K562 (cell line): ENCODE measurements around the gene PRTN3. TPM values are rescaled to one million over a fixed set of nuclear protein-coding genes. Genes with fewer than 3 reads are reported as not detected.

Experiments used
- ATAC-seq: fragments of 200-7000 bp; cut with Tn5 transposase; 3 replicates; pipeline ENCODE4 v1.9.1; 2020; ENCODE audit warnings: moderate library complexity
- BruUV-seq: library from RNA; stranded (reverse); fragments of 400-500 nt; replicated peaks from 2 replicates; lab custom pipeline; 2021; lab: Mats Ljungman, UMichigan
- CTCF ChIA-PET: fragments of 300-600 bp; formaldehyde crosslinking; extraction: SDS; loops from one replicate; lab custom pipeline; 2021; ENCODE audit warnings: low intra/inter-chr PET ratio; lab: Yijun Ruan, JAX
- POLR2A ChIA-PET: fragments of 300-600, 350-650 bp; sonication (Branson Sonifier 250); formaldehyde crosslinking; extraction: SDS; loops from one replicate; lab custom pipeline; 2021; ENCODE audit warnings: antibody characterized with exemption, inconsistent platforms; lab: Yijun Ruan, JAX
- DNase-seq, 4 experiments: peaks; one replicate each; pipeline versions ENCODE4 v3.0.0 to v3.0.0-alpha.2; 2011 to 2018; ENCODE audit warnings: low spot score in 3 of 4, mixed read lengths in 3 of 4; ENCODE audit errors: extremely low read depth in 1 of 4
- FAIRE-seq: peaks from 2 replicates; lab custom pipeline; 2011; peaks lifted over from hg19 to GRCh38; lab: Jason Lieb, UNC
- H2AFZ ChIP-seq: 2 replicates; pipeline ENCODE4 v1.6.0; 2011; ENCODE audit warnings: low read depth, low read length, control low read depth, inconsistent platforms
- H3K27ac ChIP-seq: fragments of 200-600 bp; 3 replicates; pipeline ENCODE4 v1.8.0; 2011; ENCODE audit warnings: low read depth, mild to moderate bottlenecking, control low read depth, inconsistent platforms, low read length, moderate library complexity, mixed read lengths; ENCODE audit errors: extremely low read depth
- H3K27me3 ChIP-seq, 2 experiments: fragments of 300-600 bp in 1 of 2; 2 replicates in 1 of 2; 3 replicates in 1 of 2; pipeline versions ENCODE4 v1.6.0 to v1.8.0; 2011; ENCODE audit warnings: inconsistent platforms in 2 of 2, low read length in 2 of 2, mild to moderate bottlenecking in 1 of 2, mixed read lengths in 1 of 2, moderate library complexity in 1 of 2; ENCODE audit not compliant: control insufficient read depth in 2 of 2, insufficient read depth in 2 of 2
- H3K36me3 ChIP-seq: fragments of 300-600 bp; 3 replicates; pipeline ENCODE4 v1.8.0; 2011; ENCODE audit warnings: mild to moderate bottlenecking, low read length, inconsistent platforms; ENCODE audit not compliant: control insufficient read depth, insufficient read depth
- H3K4me1 ChIP-seq, 2 experiments: fragments of 200-600 bp in 1 of 2; replicated peaks in 1 of 2; 2 replicates in 1 of 2; 3 replicates in 1 of 2; pipeline versions ENCODE4 v1.5.1 to v1.8.0; 2011; ENCODE audit warnings: inconsistent platforms in 2 of 2, low read length in 2 of 2, mild to moderate bottlenecking in 1 of 2, mixed read lengths in 1 of 2, moderate library complexity in 1 of 2; ENCODE audit not compliant: control insufficient read depth in 2 of 2, insufficient read depth in 2 of 2
- H3K4me2 ChIP-seq: 2 replicates; pipeline ENCODE4 v1.6.1; 2011; ENCODE audit warnings: low read length, control low read depth, inconsistent platforms, mixed read lengths; ENCODE audit not compliant: insufficient read depth
- H3K4me3 ChIP-seq: fragments of 200-600 bp; sonication (generic), shearing (Covaris generic); 2 replicates; pipeline ENCODE4 v1.5.1; 2016; ENCODE audit warnings: control low read depth, inconsistent platforms
- H3K79me2 ChIP-seq: fragments of 200-600 bp; 3 replicates; pipeline ENCODE4 v1.8.0; 2011; ENCODE audit warnings: low read length, inconsistent platforms; ENCODE audit not compliant: control insufficient read depth, insufficient read depth
- H3K9ac ChIP-seq, 2 experiments: 2 replicates each; pipeline versions ENCODE4 v1.6.0 to v1.6.1; 2011; ENCODE audit warnings: low read depth in 2 of 2, low read length in 2 of 2, control low read depth in 1 of 2, inconsistent platforms in 1 of 2, mild to moderate bottlenecking in 1 of 2, mixed read lengths in 1 of 2; ENCODE audit not compliant: insufficient read depth in 1 of 2
- H3K9me1 ChIP-seq: one replicate; pipeline ENCODE4 v1.6.0; 2011; ENCODE audit warnings: inconsistent platforms, mild to moderate bottlenecking, low read length, moderate library complexity; ENCODE audit not compliant: control insufficient read depth, insufficient read depth
- H3K9me3 ChIP-seq: replicated peaks from 2 replicates; pipeline ENCODE4 v1.5.1; 2011; ENCODE audit warnings: low read depth, low read length, inconsistent platforms; ENCODE audit not compliant: control insufficient read depth, insufficient read depth
- H4K20me1 ChIP-seq: replicated peaks from 2 replicates; pipeline ENCODE4 v1.6.1; 2011; ENCODE audit warnings: low read length, inconsistent platforms, mixed read lengths; ENCODE audit not compliant: control insufficient read depth, insufficient read depth
- BCOR ChIP-seq: fragments of 450-650 bp; IDR thresholded peaks from 2 replicates; pipeline ENCODE4 v1.6.1; 2016
- CCNT2 ChIP-seq: IDR thresholded peaks from 2 replicates; pipeline ENCODE4 v1.6.1; 2011; ENCODE audit warnings: borderline replicate concordance, low read depth, mild to moderate bottlenecking, moderate library complexity, mixed read lengths, low read length; ENCODE audit not compliant: insufficient read length; ENCODE audit errors: extremely low read depth
- GTF2E2 ChIP-seq: fragments of 200-800 bp; sonication (Bioruptor generic); IDR thresholded peaks from 2 replicates; pipeline ENCODE4 v1.6.1; 2016; ENCODE audit warnings: missing genetic modification characterization, missing compliant biosample characterization
- ILF3 ChIP-seq: fragments of 450-650 bp; IDR thresholded peaks from 2 replicates; pipeline ENCODE4 v1.6.1; 2018; ENCODE audit warnings: antibody characterized with exemption, mild to moderate bottlenecking, moderate library complexity, borderline replicate concordance
- KAT2B ChIP-seq: IDR thresholded peaks from one replicate; pipeline ENCODE4 v1.6.1; 2012; ENCODE audit warnings: low read depth, mild to moderate bottlenecking, control low read depth, inconsistent platforms, low read length, moderate library complexity
- KDM1A ChIP-seq, 2 experiments: fragments of 450-650 bp; IDR thresholded peaks; 2 replicates each; pipeline ENCODE4 v1.6.1; 2016; ENCODE audit warnings: mild to moderate bottlenecking in 2 of 2
- MAFF ChIP-seq: IDR thresholded peaks from 2 replicates; pipeline ENCODE4 v1.6.1; 2012; ENCODE audit warnings: low read length, improper control_type of control experiment
- NR2C1 ChIP-seq, 2 experiments: fragments of 450-650 bp; IDR thresholded peaks; 2 replicates each; pipeline ENCODE4 v1.6.1; 2017; ENCODE audit warnings: mild to moderate bottlenecking in 2 of 2, antibody characterized with exemption in 1 of 2, inconsistent platforms in 1 of 2, missing compliant biosample characterization in 1 of 2, missing genetic modification characterization in 1 of 2
- RBM25 ChIP-seq: fragments of 200-400 bp; formaldehyde crosslinking; IDR thresholded peaks from 2 replicates; pipeline ENCODE4 v1.6.1; 2018; ENCODE audit warnings: low read length, low read depth, moderate library complexity; ENCODE audit not compliant: severe bottlenecking
- RCOR1 ChIP-seq, 2 experiments: IDR thresholded peaks; 2 replicates each; pipeline ENCODE4 v1.6.1; 2012; ENCODE audit warnings: low read depth in 2 of 2, low read length in 2 of 2, borderline replicate concordance in 1 of 2, improper control_type of control experiment in 1 of 2
- SMARCA5 ChIP-seq: fragments of 450-650 bp; IDR thresholded peaks from 2 replicates; pipeline ENCODE4 v1.6.1; 2016
- STAT5B ChIP-seq: fragments of 250-450 bp; sonication (Bioruptor Pico); IDR thresholded peaks from 2 replicates; pipeline ENCODE4 v1.8.0; 2021; ENCODE audit warnings: mild to moderate bottlenecking, inconsistent platforms
- WGBS: fragments of 100-300 bp; shearing (Covaris generic); methylation state at CpG from one replicate; pipeline ENCODE4 v1.1.6; 2016; ENCODE audit warnings: low coverage, mixed read lengths; ENCODE audit not compliant: insufficient coverage; ENCODE audit errors: missing lambda C conversion rate; 5-methylcytosine and 5-hydroxymethylcytosine counted together
- in situ Hi-C: fragments of 300-500 bp; cut with MboI; formaldehyde crosslinking; loops from 4 replicates; pipeline ENCODE4 v1.15.0; 2018; ENCODE audit warnings: inconsistent platforms, mixed read lengths
- intact Hi-C: fragments of 100-400 bp; cut with micrococcal nuclease; formaldehyde crosslinking; loops from 2 replicates; pipeline ENCODE4 v1.14.2; 2022
- polyA plus RNA-seq, 8 experiments: library from polyadenylated mRNA; depleted of rRNA in 4 of 8; stranded (reverse) in 5 of 8; unstranded in 3 of 8; fragments of >200 nt; fragmentation: Nextera tagmentation in 2 of 8; fragmentation: Illumina TruSeq in 1 of 8; extraction: Ambion mirVana in 2 of 8; extraction: Trizol in 1 of 8; gene quantifications; 2 replicates each; pipeline versions ENCODE4 v1.2.1 to v1.2.3, GENCODE V29; 2011 to 2014; ENCODE audit warnings: inconsistent platforms in 1 of 8, missing spikeins in 1 of 8
- total RNA-seq, 7 experiments: library from RNA; depleted of rRNA in 6 of 7; stranded (reverse); fragments of >200 nt in 6 of 7; fragmentation: Illumina TruSeq in 2 of 7; extraction: Trizol in 2 of 7; gene quantifications; 2 replicates each; pipeline versions ENCODE4 v1.2.1 to v1.2.3, GENCODE V29; 2011 to 2021; ENCODE audit warnings: low replicate concordance in 1 of 7
- TF ChIP-seq, protein P1 (sequence below): sonication (generic); formaldehyde crosslinking; IDR thresholded peaks from 2 replicates; pipeline ENCODE4 v1.8.1; 2023; ENCODE audit warnings: missing genetic modification reagents, mild to moderate bottlenecking, borderline replicate concordance
- TF ChIP-seq, protein P2 (sequence below): fragments of 450-650 bp; IDR thresholded peaks from 2 replicates; pipeline ENCODE4 v1.6.1; 2016; ENCODE audit warnings: antibody characterized with exemption

PRTN3 gene
- total and polyA plus RNA-seq, 9 of the 15 experiments (the other 6 are each of a cell fraction or from before 2014, with no cell fraction given): 0.14 to 0.86 (median 0.43) TPM; not detected in 3

DNA sequence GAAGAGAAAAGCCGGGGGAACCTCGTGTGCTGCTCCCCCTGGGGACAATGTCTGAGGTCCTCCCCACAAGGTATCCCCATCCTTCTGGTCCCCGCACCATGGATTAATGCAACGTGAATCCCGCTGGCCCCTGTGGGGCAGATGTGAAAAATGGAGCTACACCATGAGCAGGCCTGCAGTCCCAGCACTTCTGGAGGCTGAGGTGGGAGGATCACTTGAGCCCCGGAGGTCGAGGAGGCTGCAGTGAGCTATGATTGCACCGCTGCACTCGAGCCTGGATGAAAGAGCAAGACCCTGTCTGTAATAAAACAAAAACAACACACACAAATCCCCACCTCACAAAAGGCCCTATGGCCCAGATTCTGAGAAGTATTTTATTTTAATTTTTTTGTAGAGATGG lies 17.5 kb downstream of the PRTN3 start:
- in situ Hi-C loops: loop anchor here (5.0 kb wide), 1 partner anchor 91 kb away; no protein-coding TSS in a partner anchor
- no peak for ATAC-seq
- Histone ChIP-seq H3K9me1 (no peaks in the 10 kb centered on the region), H2AFZ (no peak overlapping the region), H3K4me1 (peaks cover 18 to 58% of the 10 kb centered on the region in 2 experiments), H3K4me3 (no peak overlapping the region), H3K79me2 (peaks cover 7% of the 10 kb centered on the region)
- BruUV-seq: no TSS peak
- TF ChIP-seq, protein P1, sequence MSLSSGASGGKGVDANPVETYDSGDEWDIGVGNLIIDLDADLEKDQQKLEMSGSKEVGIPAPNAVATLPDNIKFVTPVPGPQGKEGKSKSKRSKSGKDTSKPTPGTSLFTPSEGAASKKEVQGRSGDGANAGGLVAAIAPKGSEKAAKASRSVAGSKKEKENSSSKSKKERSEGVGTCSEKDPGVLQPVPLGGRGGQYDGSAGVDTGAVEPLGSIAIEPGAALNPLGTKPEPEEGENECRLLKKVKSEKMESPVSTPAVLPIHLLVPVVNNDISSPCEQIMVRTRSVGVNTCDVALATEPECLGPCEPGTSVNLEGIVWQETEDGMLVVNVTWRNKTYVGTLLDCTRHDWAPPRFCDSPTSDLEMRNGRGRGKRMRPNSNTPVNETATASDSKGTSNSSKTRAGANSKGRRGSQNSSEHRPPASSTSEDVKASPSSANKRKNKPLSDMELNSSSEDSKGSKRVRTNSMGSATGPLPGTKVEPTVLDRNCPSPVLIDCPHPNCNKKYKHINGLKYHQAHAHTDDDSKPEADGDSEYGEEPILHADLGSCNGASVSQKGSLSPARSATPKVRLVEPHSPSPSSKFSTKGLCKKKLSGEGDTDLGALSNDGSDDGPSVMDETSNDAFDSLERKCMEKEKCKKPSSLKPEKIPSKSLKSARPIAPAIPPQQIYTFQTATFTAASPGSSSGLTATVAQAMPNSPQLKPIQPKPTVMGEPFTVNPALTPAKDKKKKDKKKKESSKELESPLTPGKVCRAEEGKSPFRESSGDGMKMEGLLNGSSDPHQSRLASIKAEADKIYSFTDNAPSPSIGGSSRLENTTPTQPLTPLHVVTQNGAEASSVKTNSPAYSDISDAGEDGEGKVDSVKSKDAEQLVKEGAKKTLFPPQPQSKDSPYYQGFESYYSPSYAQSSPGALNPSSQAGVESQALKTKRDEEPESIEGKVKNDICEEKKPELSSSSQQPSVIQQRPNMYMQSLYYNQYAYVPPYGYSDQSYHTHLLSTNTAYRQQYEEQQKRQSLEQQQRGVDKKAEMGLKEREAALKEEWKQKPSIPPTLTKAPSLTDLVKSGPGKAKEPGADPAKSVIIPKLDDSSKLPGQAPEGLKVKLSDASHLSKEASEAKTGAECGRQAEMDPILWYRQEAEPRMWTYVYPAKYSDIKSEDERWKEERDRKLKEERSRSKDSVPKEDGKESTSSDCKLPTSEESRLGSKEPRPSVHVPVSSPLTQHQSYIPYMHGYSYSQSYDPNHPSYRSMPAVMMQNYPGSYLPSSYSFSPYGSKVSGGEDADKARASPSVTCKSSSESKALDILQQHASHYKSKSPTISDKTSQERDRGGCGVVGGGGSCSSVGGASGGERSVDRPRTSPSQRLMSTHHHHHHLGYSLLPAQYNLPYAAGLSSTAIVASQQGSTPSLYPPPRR: no peak
- TF ChIP-seq NR2C1 (IDR thresholded peaks at IDR 0.05) (no peak), NR2C1 (tag; IDR thresholded peaks at IDR 0.05) (no peak), RBM25 (peak; percentile 21), BCOR (peak; percentile 56), SMARCA5 (no peak), STAT5B (CRISPR knock-in tag) (no peak), GTF2E2 (tag) (no peak), ILF3 (no peak), MAFF (no peak), RCOR1 (IDR thresholded peaks at IDR 0.05; ENCODE audit: borderline replicate concordance in 1 of 2, low read depth in 2 of 2, low read length in 2 of 2) (no peak), KDM1A (IDR thresholded peaks at IDR 0.05) (peak in 1 of 2 experiments; percentile 26; a peak in 2 of 4 replicates), KAT2B (no peak), CCNT2 (no peak)
- TF ChIP-seq, protein P2, sequence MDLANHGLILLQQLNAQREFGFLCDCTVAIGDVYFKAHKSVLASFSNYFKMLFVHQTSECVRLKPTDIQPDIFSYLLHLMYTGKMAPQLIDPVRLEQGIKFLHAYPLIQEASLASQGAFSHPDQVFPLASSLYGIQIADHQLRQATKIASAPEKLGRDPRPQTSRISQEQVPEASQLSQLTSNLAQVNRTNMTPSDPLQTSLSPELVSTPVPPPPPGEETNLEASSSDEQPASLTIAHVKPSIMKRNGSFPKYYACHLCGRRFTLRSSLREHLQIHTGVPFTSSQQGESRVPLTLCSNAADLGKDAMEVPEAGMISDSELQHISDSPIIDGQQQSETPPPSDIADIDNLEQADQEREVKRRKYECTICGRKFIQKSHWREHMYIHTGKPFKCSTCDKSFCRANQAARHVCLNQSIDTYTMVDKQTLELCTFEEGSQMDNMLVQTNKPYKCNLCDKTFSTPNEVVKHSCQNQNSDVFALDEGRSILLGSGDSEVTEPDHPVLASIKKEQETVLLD: no peak
- TF ChIP-seq, all 486 proteins: peak for 3
- no peak overlapping the region for H3K4me2 ChIP-seq
- no peaks in the 10 kb centered on the region for H3K36me3 ChIP-seq
- FAIRE-seq (no peak), DNase-seq (no peak)
- no peaks in the 10 kb centered on the region for H4K20me1 ChIP-seq
- no peak overlapping the region for H3K9ac ChIP-seq
- no peak overlapping the region for H3K27ac ChIP-seq
- H3K27me3 ChIP-seq: no peaks in the 10 kb centered on the region
- WGBS: 69% methylated on average over 9 of the region's 9 CpGs
- POLR2A ChIA-PET: interaction anchor here (1.0 kb wide), 1 partner anchor 10 kb away, joined by 3 read pairs; no protein-coding TSS in a partner anchor
- intact Hi-C loops: no loop called here
- CTCF ChIA-PET: interaction anchor here (0.5 kb wide), 1 partner anchor 124 kb away, joined by 3 read pairs; no protein-coding TSS in a partner anchor
- no peaks in the 10 kb centered on the region for H3K9me3 ChIP-seq
